NT2/D1 (cell line): ENCODE measurements around the gene PLCB1.

ENCODE experiments used
- SUZ12 ChIP-seq: IDR thresholded peaks from 2 replicates; pipeline ENCODE4 v1.6.1; 2011; ENCODE audit not compliant: insufficient read length, insufficient read depth; ENCODE audit errors: extremely low read depth
- YY1 ChIP-seq: IDR thresholded peaks from 2 replicates; pipeline ENCODE4 v1.6.1; 2011; ENCODE audit not compliant: insufficient read length, insufficient read depth
- ZNF274 ChIP-seq: IDR thresholded peaks from 2 replicates; pipeline ENCODE4 v1.6.1; 2011; ENCODE audit warnings: mild to moderate bottlenecking, low read depth, low read length

- no peak for TF ChIP-seq YY1
- no peak for TF ChIP-seq SUZ12
- TF ChIP-seq ZNF274 = no peak
These were observed 258.0 kb downstream of the PLCB1 start for GRCh38 chr20:8390037-8390433.
